ENCODE results near the gene ACOD1.
A peak's percentile ranks its signal among the peaks of the same experiment; 100 is the strongest.
"Not testable (repeated sequence)": the region's sequence is repeated elsewhere in the genome, so short reads cannot be mapped to it uniquely, and the experiment has no call there.

Gene ACOD1

GRCh38 chr13:76948149-76948548, at the start of gene ACOD1:
TSS of gene ACOD1 (plus strand) at chr13:76948511. CDS start at chr13:76948559, 48 bp downstream.
- DNase-seq (ENCODE audit: low read depth, low spot score): no peak

GRCh38 chr13:76899066-76899465, 49.2 kb upstream of the ACOD1 start:
- not testable (repeated sequence) for DNase-seq (ENCODE audit: low read depth, low spot score)

- peak; percentile 39 for DNase-seq (ENCODE audit: low read depth, low spot score)
These were observed 44.7 kb upstream of the ACOD1 start for GRCh38 chr13:76903544-76904162.

- DNase-seq (ENCODE audit: low read depth, low spot score): no peak
These were observed 43.8 kb upstream of the ACOD1 start for GRCh38 chr13:76904507-76904906.

GRCh38 chr13:76912476-76912875, 35.8 kb upstream of the ACOD1 start:
- no peak for DNase-seq (ENCODE audit: low read depth, low spot score)

- DNase-seq (ENCODE audit: low read depth, low spot score): no peak
These were observed 34.4 kb upstream of the ACOD1 start for GRCh38 chr13:76913898-76914297.

GRCh38 chr13:76917095-76917494, 31.2 kb upstream of the ACOD1 start:
- DNase-seq (ENCODE audit: low read depth, low spot score): no peak

- not testable (repeated sequence) for DNase-seq (ENCODE audit: low read depth, low spot score)
These were observed 30.4 kb upstream of the ACOD1 start for GRCh38 chr13:76917755-76918481.

GRCh38 chr13:76921516-76921915, 26.8 kb upstream of the ACOD1 start:
- no peak for DNase-seq (ENCODE audit: low read depth, low spot score)

- no peak for DNase-seq (ENCODE audit: low read depth, low spot score)
These were observed 23.2 kb upstream of the ACOD1 start for GRCh38 chr13:76925115-76925514.

- no peak for DNase-seq (ENCODE audit: low read depth, low spot score)
These were observed 20.4 kb upstream of the ACOD1 start for GRCh38 chr13:76927955-76928354.

GRCh38 chr13:76928456-76928855, 19.9 kb upstream of the ACOD1 start:
- no peak for DNase-seq (ENCODE audit: low read depth, low spot score)

- DNase-seq (ENCODE audit: low read depth, low spot score): no peak
These were observed 19.0 kb upstream of the ACOD1 start for GRCh38 chr13:76929320-76929719.

GRCh38 chr13:76929851-76930374, 18.4 kb upstream of the ACOD1 start:
- no peak for DNase-seq (ENCODE audit: low read depth, low spot score)

GRCh38 chr13:76932076-76932475, 16.2 kb upstream of the ACOD1 start:
- DNase-seq (ENCODE audit: low read depth, low spot score): no peak

- no peak for DNase-seq (ENCODE audit: low read depth, low spot score)
These were observed 13.6 kb upstream of the ACOD1 start for GRCh38 chr13:76934671-76935070.

GRCh38 chr13:76936763-76937162, 11.5 kb upstream of the ACOD1 start:
- no peak for DNase-seq (ENCODE audit: low read depth, low spot score)

- no peak for DNase-seq (ENCODE audit: low read depth, low spot score)
These were observed 11.0 kb upstream of the ACOD1 start for GRCh38 chr13:76937281-76937820.

GRCh38 chr13:76939215-76939614, 9.1 kb upstream of the ACOD1 start:
- DNase-seq (ENCODE audit: low read depth, low spot score): no peak

GRCh38 chr13:76942363-76942762, 5.9 kb upstream of the ACOD1 start:
- no peak for DNase-seq (ENCODE audit: low read depth, low spot score)

- no peak for DNase-seq (ENCODE audit: low read depth, low spot score)
These were observed 4.7 kb upstream of the ACOD1 start for GRCh38 chr13:76943646-76944045.

GRCh38 chr13:76944456-76944855, 3.9 kb upstream of the ACOD1 start:
- DNase-seq (ENCODE audit: low read depth, low spot score): no peak

- no peak for DNase-seq (ENCODE audit: low read depth, low spot score)
These were observed 1.8 kb downstream of the ACOD1 start for GRCh38 chr13:76950101-76950500.
